GM21381 (cell line): ENCODE measurements around the gene PUDP.
"Not testable (repeated sequence)": the region's sequence is repeated elsewhere in the genome, so short reads cannot be mapped to it uniquely, and the experiment has no call there.

Experiments
- ATAC-seq: cut with Tn5 transposase; IDR thresholded peaks from one replicate; pipeline ENCODE4 v1.9.1; 2021; ENCODE audit warnings: mild to moderate bottlenecking, moderate library complexity; ENCODE audit not compliant: unreplicated experiment

The PUDP gene

GRCh38 chrX:7045238-7045955 lies 102.6 kb downstream of the PUDP start:
- ATAC-seq: no peak

DNA sequence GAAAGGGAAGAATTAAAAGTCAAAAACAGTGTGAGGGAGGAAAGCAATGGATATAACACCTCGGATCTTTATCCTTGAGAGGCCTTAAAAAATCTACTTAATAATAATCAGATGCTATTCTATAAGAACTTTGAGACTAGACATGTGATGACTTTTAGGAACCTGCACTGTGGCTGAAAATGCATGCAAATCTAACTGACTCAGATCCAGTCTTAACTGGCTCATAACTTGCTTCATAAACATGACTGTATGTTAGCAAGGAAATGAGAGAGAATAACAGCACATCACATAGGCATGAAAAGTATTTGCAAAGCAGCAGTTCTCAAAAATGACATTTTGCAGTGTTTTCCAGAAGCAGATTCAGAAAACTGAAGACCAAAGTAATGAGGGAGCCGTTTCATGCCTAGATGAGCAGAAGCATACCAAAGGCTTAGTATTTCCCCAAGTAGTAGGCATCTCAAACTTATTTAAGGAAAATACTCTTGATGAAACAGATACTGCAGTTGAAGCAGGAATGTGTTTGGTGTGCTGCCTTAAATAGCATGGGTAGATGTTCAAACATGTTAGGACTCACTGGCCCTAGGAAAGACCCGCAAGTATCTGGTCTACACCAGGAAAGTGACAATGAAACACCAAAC lies 104.0 kb downstream of the PUDP start:
- ATAC-seq: not testable (repeated sequence)

DNA sequence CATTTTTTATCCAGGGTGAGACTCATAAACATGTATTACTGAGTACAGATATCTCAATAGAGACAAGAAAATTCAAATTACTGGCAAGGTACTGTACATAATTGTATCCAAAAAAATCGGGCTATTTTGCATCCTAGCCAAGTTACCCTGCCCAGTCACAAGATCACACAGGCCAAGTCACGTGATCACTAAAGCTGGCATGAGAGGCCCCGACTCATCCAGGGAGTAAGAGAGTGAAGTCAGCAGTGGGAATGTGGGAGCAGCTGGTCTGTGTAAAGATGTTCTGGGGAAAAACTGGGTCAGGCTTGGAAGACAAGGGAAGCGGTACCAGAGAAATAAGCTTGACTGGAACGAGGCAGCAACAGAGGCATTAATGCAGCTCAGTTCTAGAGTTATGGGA lies 119.7 kb downstream of the PUDP start:
- no peak for ATAC-seq

GRCh38 chrX:7027071-7027470 lies 120.9 kb downstream of the PUDP start:
- no peak for ATAC-seq

DNA sequence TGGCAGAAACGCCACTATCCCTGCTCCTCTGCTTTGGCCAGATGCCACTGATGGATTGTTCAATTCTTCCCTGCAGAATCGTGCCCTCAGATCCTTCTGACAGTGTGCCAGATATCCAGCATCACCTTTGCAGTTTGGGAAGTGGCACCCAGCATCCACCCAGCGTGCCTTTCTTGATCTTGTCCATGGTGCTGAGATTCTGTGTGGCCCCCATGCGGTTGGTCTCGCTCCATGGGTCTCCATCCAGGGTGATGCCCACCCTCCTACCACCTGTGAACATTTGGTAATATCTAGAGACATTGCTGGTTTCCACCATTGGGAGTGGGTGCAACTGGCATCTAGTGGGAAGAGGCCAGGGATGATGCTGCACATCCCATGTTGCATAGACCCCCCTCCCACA lies 121.6 kb downstream of the PUDP start:
- ATAC-seq: not testable (repeated sequence)

- no peak for ATAC-seq
Observed at GRCh38 chrX:7025471-7025870, 122.5 kb downstream of the PUDP start.

GRCh38 chrX:7024850-7025249 lies 123.1 kb downstream of the PUDP start:
- no peak for ATAC-seq

GRCh38 chrX:7022996-7023395 lies 125.0 kb downstream of the PUDP start:
- not testable (repeated sequence) for ATAC-seq

DNA sequence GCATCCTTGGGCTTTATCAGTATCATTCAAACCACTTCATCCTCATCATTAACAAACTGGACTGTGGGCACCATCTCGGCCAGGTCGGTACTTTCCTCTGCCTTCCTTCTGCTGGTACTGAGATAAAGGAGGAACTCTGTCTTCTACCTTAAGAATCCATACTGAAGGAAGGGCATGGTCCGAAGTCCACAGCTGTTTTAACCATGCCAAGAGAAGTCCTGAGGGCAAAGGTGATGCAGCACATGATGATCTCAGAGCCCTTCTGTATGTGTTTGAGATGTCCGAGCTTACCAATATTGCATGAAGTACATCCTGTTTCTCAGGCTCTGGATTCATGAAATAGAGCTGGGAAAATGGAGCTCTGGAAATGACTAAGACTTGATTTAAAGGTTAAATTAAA lies 126.0 kb downstream of the PUDP start:
- ATAC-seq: no peak

- no peak for ATAC-seq
Observed at GRCh38 chrX:7019555-7019954, 128.4 kb downstream of the PUDP start.

DNA sequence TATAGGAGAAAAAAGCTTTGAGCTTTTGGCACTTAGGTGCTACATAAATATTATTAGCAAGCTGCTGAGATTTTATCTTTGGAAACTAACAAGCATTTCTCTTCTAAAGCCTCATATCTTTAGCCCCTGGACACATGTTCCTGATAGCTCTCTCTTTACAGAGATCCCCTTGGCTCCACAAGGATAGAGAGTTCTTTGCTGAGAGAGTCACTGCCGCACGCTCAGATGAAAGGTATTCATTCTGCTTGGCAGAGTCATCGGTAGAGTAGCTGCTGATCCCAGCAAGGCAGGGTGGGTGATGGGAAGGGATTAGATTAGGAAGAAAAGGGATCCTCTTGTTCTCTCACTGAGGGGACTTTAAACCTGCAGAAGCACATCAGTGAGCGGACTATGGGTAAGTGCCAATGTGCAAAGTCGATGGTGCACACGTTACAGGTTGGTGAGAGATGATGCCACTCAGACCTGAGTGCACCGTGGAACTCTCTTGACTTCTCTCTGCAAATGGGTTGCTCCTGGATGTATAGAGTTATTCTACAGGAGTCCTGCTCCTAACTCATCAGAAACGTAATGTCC lies 135.6 kb downstream of the PUDP start:
- not testable (repeated sequence) for ATAC-seq

DNA sequence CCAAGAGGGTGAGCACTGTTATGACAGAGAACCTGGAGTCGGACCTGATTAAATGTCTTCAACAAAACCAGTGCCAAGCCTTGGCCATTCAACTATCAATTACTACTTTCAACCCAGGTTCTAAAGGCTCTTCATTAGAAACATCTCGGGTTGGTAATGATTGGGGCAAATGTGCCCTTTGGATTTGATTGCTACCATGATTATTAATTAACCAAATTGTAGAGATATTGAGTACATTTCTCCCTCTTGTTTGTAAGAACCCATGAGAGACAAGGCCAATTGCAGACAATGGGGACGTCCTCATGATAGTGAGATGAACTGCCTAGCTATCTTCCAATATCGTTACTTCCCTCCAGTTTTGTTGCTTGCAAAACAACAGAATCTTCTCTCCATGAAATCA lies 137.1 kb downstream of the PUDP start:
- ATAC-seq: not testable (repeated sequence)

- not testable (repeated sequence) for ATAC-seq
Observed at GRCh38 chrX:7007328-7007727, 140.6 kb downstream of the PUDP start.
